Uterus (tissue), 4 donors: ENCODE data around the gene UAP1. TPM values are rescaled to one million over a fixed set of nuclear protein-coding genes. Genes with fewer than 3 reads are reported as not detected.

Experiments used
- DNase-seq, 2 donors: peaks; one replicate each; pipeline ENCODE4 v3.0.0-alpha.2; 2019 to 2020
- H3K27ac ChIP-seq, 2 donors: fragments of 200-600 bp; sonication (generic); 1 replicate in 1 of 2; 2 replicates in 1 of 2; pipeline ENCODE4 v1.5.1; 2016 to 2018
- H3K27me3 ChIP-seq, 2 donors: fragments of 200-600 bp; sonication (generic); one replicate each; pipeline ENCODE4 v1.5.1; 2018 to 2019; ENCODE audit warnings: control low read depth in 1 of 2
- H3K36me3 ChIP-seq, 2 donors: fragments of 200-600 bp; sonication (generic); one replicate each; pipeline ENCODE4 v1.5.1; 2019; ENCODE audit warnings: control low read depth in 1 of 2
- H3K4me1 ChIP-seq, 2 donors: fragments of 200-600 bp; sonication (generic); one replicate each; pipeline ENCODE4 v1.5.1; 2018 to 2019; ENCODE audit warnings: control low read depth in 1 of 2
- H3K4me3 ChIP-seq, 2 donors: fragments of 200-600 bp; sonication (generic); 1 replicate in 1 of 2; 2 replicates in 1 of 2; pipeline ENCODE4 v1.5.1; 2018 to 2019; ENCODE audit warnings: mild to moderate bottlenecking in 1 of 2
- H3K9me3 ChIP-seq, 2 donors: fragments of 200-600 bp; sonication (generic); one replicate each; pipeline ENCODE4 v1.5.1; 2019; ENCODE audit warnings: control low read depth in 1 of 2
- CTCF ChIP-seq, 4 experiments: fragments of 200-600 bp in 2 of 4; fragments of 450-650 bp in 2 of 4; sonication (generic) in 2 of 4; IDR thresholded peaks; one replicate each; pipeline ENCODE4 v1.5.1; 2016 to 2019; ENCODE audit warnings: antibody characterized with exemption in 4 of 4, mild to moderate bottlenecking in 2 of 4, moderate library complexity in 1 of 4
- POLR2A ChIP-seq, 2 donors: fragments of 450-650 bp; IDR thresholded peaks; one replicate each; pipeline ENCODE4 v1.6.1; 2016; ENCODE audit warnings: antibody characterized with exemption in 2 of 2, mild to moderate bottlenecking in 1 of 2, moderate library complexity in 1 of 2
- intact Hi-C: fragments of 100-400 bp; cut with DNase I; formaldehyde crosslinking; loops from one replicate; pipeline ENCODE4 v1.15.1; 2023; ENCODE audit warnings: low total_unique reads
- small RNA-seq: library from RNA; depleted of rRNA; stranded (forward); fragments of <200 nt; gene quantifications from one replicate; pipeline ENCODE3, GENCODE V24; 2016
- total RNA-seq, 4 donors: library from RNA; depleted of rRNA in 3 of 4; stranded (reverse); fragments of >200 nt in 3 of 4; gene quantifications; one replicate each; pipeline versions ENCODE4 v1.1.0 to v1.2.4, GENCODE V29; 2014 to 2023
- donor health status: DM: yes; HTN: yes; CAD: no.

Gene UAP1
- total RNA-seq, 4 donors from 2014 or later, result 17.7 to 66.5 (median 55.0) TPM

GRCh38 chr1:162645666-162646065 is 84.1 kb downstream of the UAP1 start:
- no peak overlapping the region for H3K27ac ChIP-seq

GRCh38 chr1:162649583-162649982 is 88.1 kb downstream of the UAP1 start:
- no peaks in the 10 kb centered on the region for H3K4me1 ChIP-seq
- H3K27ac ChIP-seq, result no peak overlapping the region
- TF ChIP-seq POLR2A (IDR thresholded peaks at IDR 0.05) (no peak), CTCF (IDR thresholded peaks at IDR 0.05) (no peak)
- no peak overlapping the region for H3K4me3 ChIP-seq
- no peak for DNase-seq
- intact Hi-C loops, result no loop called here
- H3K9me3 ChIP-seq, result no peaks in the 10 kb centered on the region
- H3K36me3 ChIP-seq, result no peaks in the 10 kb centered on the region
- no peaks in the 10 kb centered on the region for H3K27me3 ChIP-seq

More at GRCh38 chr1:162645666-162646065, 84.1 kb downstream of the UAP1 start:
- Histone ChIP-seq H3K27me3 (no peaks in the 10 kb centered on the region), H3K9me3 (no peaks in the 10 kb centered on the region), H3K36me3 (no peaks in the 10 kb centered on the region), H3K4me3 (no peak overlapping the region), H3K4me1 (no peaks in the 10 kb centered on the region)
- TF ChIP-seq CTCF (IDR thresholded peaks at IDR 0.05) (no peak), POLR2A (IDR thresholded peaks at IDR 0.05) (no peak)
- intact Hi-C loops, result no loop called here
- DNase-seq, result no peak

Small RNA genes lying within 50 kb of the gene (small RNA-seq; reads per million reads assigned to genes)
- not detected for gene UQCRBP2

Other genes with a start within 250 kb of the UAP1 start
- gene SPATA46, start 184.9 kb upstream of the UAP1 start, total RNA-seq, result not detected
- 10 to 100 TPM in 1 of 4 donors, 1 to 10 TPM in 3; 1.3 to 24.4 (median 4.8) TPM for gene C1orf226, start 180.0 kb upstream of the UAP1 start, total RNA-seq
- gene SH2D1B, start 149.6 kb upstream of the UAP1 start, total RNA-seq, result under 1 TPM in 2 of 4 donors, not detected in 2; 0.21 to 0.27 TPM
- 10 to 100 TPM in 3 of 4 donors, 1 to 10 TPM in 1; 9.2 to 58.8 (median 31.6) TPM for gene UHMK1, start 63.9 kb upstream of the UAP1 start, total RNA-seq
- gene DDR2, start 70.7 kb downstream of the UAP1 start, total RNA-seq, result 100 to 1,000 TPM in 1 of 4 donors, 10 to 100 TPM in 3; 40.0 to 134 (median 74.7) TPM
- gene HSD17B7, start 229.0 kb downstream of the UAP1 start, total RNA-seq, result 10 to 100 TPM in 2 of 4 donors, 1 to 10 TPM in 2; 3.1 to 24.7 (median 10.3) TPM